Right lobe of liver (tissue), 4 donors: Measurements from ENCODE around the gene CERCAM.

ENCODE experiments used
- POLR2A ChIP-seq: fragments of 450-650 bp; IDR thresholded peaks from one replicate; pipeline ENCODE4 v1.6.1; 2017; ENCODE audit warnings: antibody characterized with exemption, mild to moderate bottlenecking
- TF ChIP-seq, protein P1 (sequence below), 4 donors: fragments of 200-600 bp in 3 of 4; fragments of 450-650 bp in 1 of 4; IDR thresholded peaks; one replicate each; pipeline versions ENCODE4 v1.5.1 to v1.8.0; 2016 to 2022; ENCODE audit warnings: antibody characterized with exemption in 4 of 4, mild to moderate bottlenecking in 2 of 4
- donor health status: DM: no; HTN: no; CAD: no.
- donor health status: DM: no; HTN: no; CAD: no.
- donor health status: DM: no; HTN: yes; CAD: no.

DNA sequence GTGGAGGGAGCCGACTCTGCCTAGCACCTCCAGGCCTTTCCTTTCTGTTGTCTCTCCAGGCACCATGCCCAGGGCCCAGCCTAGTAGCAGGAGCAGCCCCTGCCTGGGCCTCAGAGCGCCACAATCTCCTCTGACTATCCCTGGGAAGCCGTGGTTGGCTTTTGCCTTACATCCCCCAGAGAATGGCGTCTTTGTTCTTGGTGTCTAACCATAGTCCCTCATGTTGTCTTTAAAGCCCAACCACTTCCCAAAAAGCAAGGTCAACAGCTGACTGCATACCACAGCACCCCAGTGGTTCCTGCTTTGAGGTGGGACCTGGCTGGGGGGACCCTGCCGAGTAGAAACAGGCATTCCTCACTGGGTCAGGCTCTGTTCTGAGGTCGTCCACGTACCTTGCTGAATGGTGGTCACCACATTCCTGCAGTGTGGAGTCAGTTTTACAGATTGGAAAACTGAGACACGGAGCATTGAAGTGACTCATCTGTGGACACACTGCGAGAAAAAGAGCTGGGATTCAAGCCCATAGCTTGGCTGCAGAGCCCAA is 13.7 kb upstream of the CERCAM start:
- TF ChIP-seq, protein P1, sequence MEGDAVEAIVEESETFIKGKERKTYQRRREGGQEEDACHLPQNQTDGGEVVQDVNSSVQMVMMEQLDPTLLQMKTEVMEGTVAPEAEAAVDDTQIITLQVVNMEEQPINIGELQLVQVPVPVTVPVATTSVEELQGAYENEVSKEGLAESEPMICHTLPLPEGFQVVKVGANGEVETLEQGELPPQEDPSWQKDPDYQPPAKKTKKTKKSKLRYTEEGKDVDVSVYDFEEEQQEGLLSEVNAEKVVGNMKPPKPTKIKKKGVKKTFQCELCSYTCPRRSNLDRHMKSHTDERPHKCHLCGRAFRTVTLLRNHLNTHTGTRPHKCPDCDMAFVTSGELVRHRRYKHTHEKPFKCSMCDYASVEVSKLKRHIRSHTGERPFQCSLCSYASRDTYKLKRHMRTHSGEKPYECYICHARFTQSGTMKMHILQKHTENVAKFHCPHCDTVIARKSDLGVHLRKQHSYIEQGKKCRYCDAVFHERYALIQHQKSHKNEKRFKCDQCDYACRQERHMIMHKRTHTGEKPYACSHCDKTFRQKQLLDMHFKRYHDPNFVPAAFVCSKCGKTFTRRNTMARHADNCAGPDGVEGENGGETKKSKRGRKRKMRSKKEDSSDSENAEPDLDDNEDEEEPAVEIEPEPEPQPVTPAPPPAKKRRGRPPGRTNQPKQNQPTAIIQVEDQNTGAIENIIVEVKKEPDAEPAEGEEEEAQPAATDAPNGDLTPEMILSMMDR (IDR thresholded peaks at IDR 0.05): no peak
- TF ChIP-seq POLR2A: no peak
